Left ventricle myocardium superior (tissue), 1 donor: Measurements from ENCODE around the gene MFSD11. TPM values are rescaled to one million over a fixed set of nuclear protein-coding genes. Genes with fewer than 3 reads are reported as not detected.
A peak's percentile ranks its signal among the peaks of the same experiment; 100 is the strongest.
"Not testable (repeated sequence)": the region's sequence is repeated elsewhere in the genome, so short reads cannot be mapped to it uniquely, and the experiment has no call there.

Experiments used
- ATAC-seq: fragments of 200-7000 bp; cut with Tn5 transposase; one replicate; pipeline ENCODE4 v1.9.1; 2020; ENCODE audit warnings: mild to moderate bottlenecking, moderate library complexity
- DNase-seq: peaks from one replicate; pipeline ENCODE4 v3.0.0-alpha.2; 2020
- intact Hi-C: fragments of 100-400 bp; cut with micrococcal nuclease; formaldehyde crosslinking; loops from one replicate; pipeline ENCODE4 v1.11.0; 2022
- total RNA-seq: library from RNA; stranded (reverse); fragmentation: NEBNext Ultra II Directional; extraction: Animal tissue kit (Norgen Biotek cat#: 25700); gene quantifications from one replicate; pipeline ENCODE4 v1.2.1, GENCODE V29; 2021
- donor health status: DM: no; HTN: yes; CAD: no; lungs with severe emphysema.

Gene MFSD11
- total RNA-seq, 1 donor from 2014 or later: 21.3 TPM

- no peak for DNase-seq
- ATAC-seq: no peak
- intact Hi-C loops: no loop called here
These were observed 540 bp downstream of the MFSD11 start for GRCh38 chr17:76738468-76738850.

GRCh38 chr17:76739568-76740115 is 1.7 kb downstream of the MFSD11 start:
- intact Hi-C loops, ATAC-seq, DNase-seq: not testable (repeated sequence)

- DNase-seq: peak; percentile 48
- intact Hi-C loops: no loop called here
- ATAC-seq: peak; percentile 5
These were observed 2.6 kb downstream of the MFSD11 start for GRCh38 chr17:76740329-76741118.

GRCh38 chr17:76742958-76743357 is 5.0 kb downstream of the MFSD11 start:
- intact Hi-C loops: no loop called here
- DNase-seq (no peak), ATAC-seq (no peak)

GRCh38 chr17:76744747-76745146 is 6.8 kb downstream of the MFSD11 start:
- intact Hi-C loops: no loop called here
- ATAC-seq: peak; percentile 17
- no peak for DNase-seq

- ATAC-seq, intact Hi-C loops, DNase-seq: not testable (repeated sequence)
These were observed 7.9 kb downstream of the MFSD11 start for GRCh38 chr17:76745785-76746184.

- intact Hi-C loops: no loop called here
- no peak for DNase-seq
- ATAC-seq: peak; percentile 75
These were observed 9.9 kb downstream of the MFSD11 start for GRCh38 chr17:76747716-76748363.

- DNase-seq (no peak), ATAC-seq (no peak)
- intact Hi-C loops: no loop called here
These were observed 10.7 kb downstream of the MFSD11 start for GRCh38 chr17:76748657-76749056.

- intact Hi-C loops: no loop called here
- DNase-seq (no peak), ATAC-seq (no peak)
These were observed 13.6 kb downstream of the MFSD11 start for GRCh38 chr17:76751416-76751993.

- no peak for DNase-seq
- intact Hi-C loops: no loop called here
- no peak for ATAC-seq
These were observed 14.1 kb downstream of the MFSD11 start for GRCh38 chr17:76752006-76752405.

GRCh38 chr17:76753061-76753961 is 15.4 kb downstream of the MFSD11 start:
- DNase-seq (no peak), ATAC-seq (peak; percentile 60)
- intact Hi-C loops: no loop called here

GRCh38 chr17:76755285-76755684 is 17.4 kb downstream of the MFSD11 start:
- intact Hi-C loops: no loop called here
- peak; percentile 55 for ATAC-seq
- no peak for DNase-seq

GRCh38 chr17:76757256-76757655 is 19.3 kb downstream of the MFSD11 start:
- no peak for ATAC-seq
- no peak for DNase-seq
- intact Hi-C loops: no loop called here

- intact Hi-C loops: no loop called here
- no peak for ATAC-seq
These were observed 20.7 kb downstream of the MFSD11 start for GRCh38 chr17:76758570-76758969.

GRCh38 chr17:76772842-76773525 is 35.1 kb downstream of the MFSD11 start:
- peak; percentile 54 for ATAC-seq

More at GRCh38 chr17:76758570-76758969, 20.7 kb downstream of the MFSD11 start:
- no peak for DNase-seq

GRCh38 chr17:76775021-76775600 is 37.2 kb downstream of the MFSD11 start:
- ATAC-seq (no peak), DNase-seq (no peak)
- intact Hi-C loops: no loop called here

More at GRCh38 chr17:76772842-76773525, 35.1 kb downstream of the MFSD11 start:
- DNase-seq: no peak
- intact Hi-C loops: no loop called here

- ATAC-seq (peak; percentile 25), DNase-seq (no peak)
- intact Hi-C loops: no loop called here
These were observed 43.4 kb downstream of the MFSD11 start for GRCh38 chr17:76781056-76781982.
